Spleen (tissue), 7 donors: Measurements from ENCODE around the gene SERPINH1.

Experiments used
- POLR2A ChIP-seq, 3 donors: fragments of 450-650 bp; IDR thresholded peaks; one replicate each; pipeline ENCODE4 v1.5.1; 2017; ENCODE audit warnings: antibody characterized with exemption in 3 of 3, mild to moderate bottlenecking in 1 of 3
- POLR2AphosphoS5 ChIP-seq, 3 donors: sonication (generic); formaldehyde crosslinking; IDR thresholded peaks; one replicate each; pipeline ENCODE4 v1.5.1; 2017; ENCODE audit warnings: antibody characterized with exemption in 3 of 3
- TF ChIP-seq, protein P1 (sequence below), 11 experiments: fragments of 200-600 bp in 7 of 11; fragments of 450-650 bp in 4 of 11; sonication (generic) in 4 of 11; IDR thresholded peaks in 8 of 11; conservative IDR thresholded peaks in 3 of 11; 1 replicate in 7 of 11; 2 replicates in 4 of 11; pipeline versions ENCODE4 v1.4.0 to v1.8.0; 2016 to 2021; ENCODE audit warnings: antibody characterized with exemption in 11 of 11, inconsistent platforms in 4 of 11, mild to moderate bottlenecking in 1 of 11
- donor health status: DM: no; HTN: no; CAD: no; lungs with moderate emphysema.
- donor health status: DM: no; HTN: no; CAD: no.
- donor health status: DM: no; HTN: no; CAD: no.

DNA sequence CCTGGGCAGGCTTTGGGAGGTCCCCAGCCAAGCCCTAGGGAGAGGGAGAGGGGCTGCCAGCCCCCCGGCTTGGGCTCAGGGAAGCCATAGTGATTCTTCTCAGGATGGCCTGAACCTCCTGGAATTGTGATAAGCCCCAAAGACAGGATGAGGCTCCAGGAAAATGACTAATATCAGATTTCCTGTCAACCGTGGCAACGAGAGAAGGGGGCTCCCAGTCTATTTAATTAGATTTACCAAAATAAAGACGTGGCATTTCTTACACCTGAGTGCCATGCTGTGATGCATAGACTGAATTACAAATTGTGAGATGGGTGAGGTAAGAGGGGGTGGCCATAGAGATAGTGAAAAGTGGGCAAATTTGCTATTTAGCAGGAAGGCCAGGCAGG is 20.4 kb downstream of the SERPINH1 start:
- TF ChIP-seq POLR2A (IDR thresholded peaks at IDR 0.05), result no peak
- no peak for TF ChIP-seq POLR2AphosphoS5 (IDR thresholded peaks at IDR 0.05)
- TF ChIP-seq, protein P1, sequence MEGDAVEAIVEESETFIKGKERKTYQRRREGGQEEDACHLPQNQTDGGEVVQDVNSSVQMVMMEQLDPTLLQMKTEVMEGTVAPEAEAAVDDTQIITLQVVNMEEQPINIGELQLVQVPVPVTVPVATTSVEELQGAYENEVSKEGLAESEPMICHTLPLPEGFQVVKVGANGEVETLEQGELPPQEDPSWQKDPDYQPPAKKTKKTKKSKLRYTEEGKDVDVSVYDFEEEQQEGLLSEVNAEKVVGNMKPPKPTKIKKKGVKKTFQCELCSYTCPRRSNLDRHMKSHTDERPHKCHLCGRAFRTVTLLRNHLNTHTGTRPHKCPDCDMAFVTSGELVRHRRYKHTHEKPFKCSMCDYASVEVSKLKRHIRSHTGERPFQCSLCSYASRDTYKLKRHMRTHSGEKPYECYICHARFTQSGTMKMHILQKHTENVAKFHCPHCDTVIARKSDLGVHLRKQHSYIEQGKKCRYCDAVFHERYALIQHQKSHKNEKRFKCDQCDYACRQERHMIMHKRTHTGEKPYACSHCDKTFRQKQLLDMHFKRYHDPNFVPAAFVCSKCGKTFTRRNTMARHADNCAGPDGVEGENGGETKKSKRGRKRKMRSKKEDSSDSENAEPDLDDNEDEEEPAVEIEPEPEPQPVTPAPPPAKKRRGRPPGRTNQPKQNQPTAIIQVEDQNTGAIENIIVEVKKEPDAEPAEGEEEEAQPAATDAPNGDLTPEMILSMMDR (IDR thresholded peaks at IDR 0.05 in 8 of 11, conservative IDR thresholded peaks at IDR 0.05 in 3 of 11), result no peak
